NCI-H1930 (cell line): ENCODE measurements around the gene UBAP1.
A peak's percentile ranks its signal among the peaks of the same experiment; 100 is the strongest.
"Not testable (repeated sequence)": the region's sequence is repeated elsewhere in the genome, so short reads cannot be mapped to it uniquely, and the experiment has no call there.

Experiments
- DNase-seq, 2 experiments: peaks; one replicate each; lab custom pipeline; 2025; lab: John Stamatoyannopoulos, UW

UBAP1 gene

GRCh38 chr9:34224349-34224748 is 45.5 kb downstream of the UBAP1 start:
- no peak for DNase-seq

GRCh38 chr9:34226144-34226760 is 47.4 kb downstream of the UBAP1 start:
- DNase-seq = not testable (repeated sequence)

GRCh38 chr9:34227445-34227844 is 48.6 kb downstream of the UBAP1 start:
- no peak for DNase-seq

GRCh38 chr9:34230556-34230955 is 51.7 kb downstream of the UBAP1 start:
- DNase-seq = no peak

GRCh38 chr9:34232201-34232600 is 53.4 kb downstream of the UBAP1 start:
- DNase-seq = no peak

- DNase-seq = no peak
Observed at GRCh38 chr9:34233672-34234071, 54.8 kb downstream of the UBAP1 start.

- DNase-seq = no peak
Observed at GRCh38 chr9:34237836-34238235, 59.0 kb downstream of the UBAP1 start.

GRCh38 chr9:34240006-34240405 is 61.2 kb downstream of the UBAP1 start:
- no peak for DNase-seq

GRCh38 chr9:34242830-34243229 is 64.0 kb downstream of the UBAP1 start:
- DNase-seq = no peak

GRCh38 chr9:34245212-34245611 is 66.4 kb downstream of the UBAP1 start:
- DNase-seq = not testable (repeated sequence)

- DNase-seq = no peak
Observed at GRCh38 chr9:34246453-34246852, 67.6 kb downstream of the UBAP1 start.

- not testable (repeated sequence) for DNase-seq
Observed at GRCh38 chr9:34247782-34248181, 68.9 kb downstream of the UBAP1 start.

- no peak for DNase-seq
Observed at GRCh38 chr9:34249274-34249673, 70.4 kb downstream of the UBAP1 start.

GRCh38 chr9:34250721-34251120 is 71.9 kb downstream of the UBAP1 start:
- no peak for DNase-seq

GRCh38 chr9:34252016-34252415 is 73.2 kb downstream of the UBAP1 start:
- no peak for DNase-seq

GRCh38 chr9:34252670-34253459 is 74.0 kb downstream of the UBAP1 start:
- DNase-seq = peak; percentile 45 to 72

GRCh38 chr9:34253460-34253837 is 74.6 kb downstream of the UBAP1 start:
- DNase-seq = no peak

GRCh38 chr9:34254141-34254913 is 75.5 kb downstream of the UBAP1 start:
- no peak for DNase-seq

GRCh38 chr9:34254966-34255825 is 76.4 kb downstream of the UBAP1 start:
- no peak for DNase-seq

GRCh38 chr9:34256104-34256503 is 77.3 kb downstream of the UBAP1 start:
- DNase-seq = no peak

GRCh38 chr9:34256987-34257585 is 78.2 kb downstream of the UBAP1 start:
- no peak for DNase-seq

- no peak for DNase-seq
Observed at GRCh38 chr9:34259315-34259714, 80.5 kb downstream of the UBAP1 start.
